OCI-LY7 (cell line): Measurements from ENCODE around the gene TLR6. TPM values are rescaled to one million over a fixed set of nuclear protein-coding genes. Genes with fewer than 3 reads are reported as not detected.

ENCODE experiments used
- BruUV-seq: library from RNA; stranded (reverse); fragments of 400-500 nt; replicated peaks from 2 replicates; lab custom pipeline; 2021; lab: Mats Ljungman, UMichigan
- CTCF ChIA-PET: fragments of 300-600 bp; sonication (Branson Sonifier 250); formaldehyde crosslinking; loops from one replicate; lab custom pipeline; 2022; ENCODE audit warnings: antibody characterized with exemption; ENCODE audit not compliant: unreplicated experiment; lab: Charles Lee
- POLR2A ChIA-PET: fragments of 300-600 bp; sonication (Branson Sonifier 250); formaldehyde crosslinking; loops from one replicate; lab custom pipeline; 2022; ENCODE audit warnings: antibody characterized with exemption; lab: Charles Lee
- DNase-seq: peaks from one replicate; pipeline ENCODE4 v3.0.0-alpha.2; 2015; ENCODE audit warnings: low spot score
- H2AFZ ChIP-seq: fragments of 200-600 bp; sonication (generic), shearing (Covaris generic); 2 replicates; pipeline ENCODE4 v1.6.1; 2014; ENCODE audit warnings: mild to moderate bottlenecking, antibody characterized with exemption, low read length, moderate library complexity
- H3K27ac ChIP-seq: fragments of 200-600 bp; sonication (generic); 2 replicates; pipeline ENCODE4 v1.5.1; 2014; ENCODE audit warnings: mixed run types, low read depth, mild to moderate bottlenecking, moderate library complexity, low read length, inconsistent platforms; ENCODE audit not compliant: poor library complexity, severe bottlenecking
- H3K36me3 ChIP-seq: fragments of 200-600 bp; sonication (generic); 2 replicates; pipeline ENCODE4 v1.6.1; 2014; ENCODE audit warnings: mild to moderate bottlenecking, antibody characterized with exemption, low read length, moderate library complexity, mixed read lengths; ENCODE audit not compliant: insufficient read depth
- H3K4me1 ChIP-seq: fragments of 200-600 bp; sonication (generic); 2 replicates; pipeline ENCODE4 v1.5.1; 2014; ENCODE audit warnings: mild to moderate bottlenecking, low read length; ENCODE audit not compliant: insufficient read depth, poor library complexity, severe bottlenecking
- H3K4me2 ChIP-seq: fragments of 200-600 bp; sonication (generic); 2 replicates; pipeline ENCODE4 v1.6.1; 2014; ENCODE audit warnings: mild to moderate bottlenecking, low read length
- H3K4me3 ChIP-seq: fragments of 200-600 bp; sonication (generic); 2 replicates; pipeline ENCODE4 v1.5.1; 2014; ENCODE audit warnings: mild to moderate bottlenecking, low read depth, low read length; ENCODE audit not compliant: poor library complexity, severe bottlenecking
- H3K79me2 ChIP-seq: fragments of 200-600 bp; sonication (generic); 2 replicates; pipeline ENCODE4 v1.6.1; 2016; ENCODE audit warnings: low read depth, mild to moderate bottlenecking, low read length, moderate library complexity, mixed read lengths; ENCODE audit not compliant: insufficient read depth
- H3K9me2 ChIP-seq: fragments of 200-600 bp; sonication (generic); 2 replicates; pipeline ENCODE4 v1.6.1; 2016; ENCODE audit warnings: mild to moderate bottlenecking, low read length, mixed read lengths; ENCODE audit not compliant: insufficient read depth
- H3K9me3 ChIP-seq: fragments of 200-600 bp; sonication (generic); 2 replicates; pipeline ENCODE4 v1.6.1; 2014; ENCODE audit warnings: mild to moderate bottlenecking, mixed run types, low read length, mixed read lengths
- H4K20me1 ChIP-seq: fragments of 200-600 bp; sonication (generic); 2 replicates; pipeline ENCODE4 v1.6.1; 2014; ENCODE audit warnings: mild to moderate bottlenecking, antibody characterized with exemption, low read length, moderate library complexity, mixed read lengths; ENCODE audit not compliant: insufficient read depth
- CTCF ChIP-seq: fragments of 200-600 bp; sonication (generic); conservative IDR thresholded peaks from 2 replicates; pipeline ENCODE4 v1.5.1; 2014; ENCODE audit warnings: mild to moderate bottlenecking, antibody characterized with exemption, low read length, moderate library complexity, mixed read lengths
- EZH2phosphoT487 ChIP-seq: fragments of 200-600 bp; sonication (generic); IDR thresholded peaks from 2 replicates; pipeline ENCODE4 v1.6.1; 2018; ENCODE audit warnings: low read depth, borderline replicate concordance, mild to moderate bottlenecking, mixed run types, antibody characterized with exemption, low read length, moderate library complexity, mixed read lengths
- intact Hi-C: fragments of 100-400 bp; cut with micrococcal nuclease; formaldehyde crosslinking; loops from one replicate; pipeline ENCODE4 v1.10.0; 2022; ENCODE audit not compliant: unreplicated experiment
- total RNA-seq, 2 experiments: library from RNA; depleted of rRNA in 1 of 2; stranded (reverse); fragments of >200 nt in 1 of 2; shearing (Covaris generic) in 1 of 2; gene quantifications; 2 replicates each; pipeline ENCODE4 v1.2.3, GENCODE V29; 2014 to 2022

TLR6 gene
- total RNA-seq, 2 experiments from 2014 or later, result 1.5 to 9.2 TPM

DNA sequence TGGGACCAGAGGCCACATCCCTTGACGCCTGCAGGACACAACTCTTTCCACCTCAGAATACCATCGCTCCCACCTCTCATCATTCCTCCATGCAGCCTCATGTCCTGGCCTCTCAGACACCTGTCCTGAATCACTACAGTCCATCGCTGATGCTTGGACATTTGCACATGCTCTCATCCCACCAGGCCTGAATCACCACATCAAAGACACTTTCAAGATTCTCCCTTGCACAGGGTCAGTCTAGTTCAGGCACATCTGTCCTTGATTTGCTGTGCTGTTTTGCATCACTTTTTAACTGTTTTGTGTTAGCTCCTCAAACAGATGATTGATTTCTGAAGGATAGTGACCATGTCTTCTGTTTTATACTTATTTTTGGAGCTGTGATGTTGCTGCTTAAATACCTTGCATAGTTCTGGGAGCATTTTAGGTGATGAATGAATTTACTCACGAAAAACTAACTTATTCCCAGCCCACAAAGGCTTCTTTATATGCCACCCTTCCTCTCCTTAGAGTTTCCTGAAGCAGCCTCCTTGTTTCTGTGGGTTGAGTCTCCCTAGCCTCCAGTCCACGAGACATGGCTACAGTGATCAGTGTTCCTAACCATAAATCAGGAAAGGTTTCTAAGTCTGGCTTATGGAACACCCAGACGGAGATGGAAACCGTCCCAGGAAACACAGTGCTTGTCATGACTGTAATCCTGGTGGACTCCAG is 13.6 kb upstream of the TLR6 start:
- H3K4me1 ChIP-seq, result peaks cover 5% of the 10 kb centered on the region
- no peaks in the 10 kb centered on the region for H3K36me3 ChIP-seq
- no peak overlapping the region for H3K4me3 ChIP-seq
- CTCF ChIA-PET, result interaction anchor here (1.4 kb wide), 1 partner anchor 10 kb away, joined by 4 read pairs; no protein-coding TSS in a partner anchor
- H3K27ac ChIP-seq, result no peak overlapping the region
- H4K20me1 ChIP-seq, result no peaks in the 10 kb centered on the region
- no peak for DNase-seq
- no peak overlapping the region for H2AFZ ChIP-seq
- H3K4me2 ChIP-seq, result no peak overlapping the region
- intact Hi-C loops, result no loop called here
- no peaks in the 10 kb centered on the region for H3K9me3 ChIP-seq
- no peaks in the 10 kb centered on the region for H3K79me2 ChIP-seq
- TF ChIP-seq CTCF, result no peak
- no peak for TF ChIP-seq EZH2phosphoT487
- no peaks in the 10 kb centered on the region for H3K9me2 ChIP-seq
- BruUV-seq, result no TSS peak
- POLR2A ChIA-PET, result interaction anchor here (0.6 kb wide), 1 partner anchor 349 kb away, joined by 3 read pairs; no protein-coding TSS in a partner anchor

- CTCF ChIA-PET, result interaction anchor here (1.4 kb wide), 1 partner anchor 9 kb away, joined by 4 read pairs; no protein-coding TSS in a partner anchor
- peaks cover 5% of the 10 kb centered on the region for H3K4me1 ChIP-seq
- H3K9me3 ChIP-seq, result no peaks in the 10 kb centered on the region
- TF ChIP-seq EZH2phosphoT487, result no peak
- TF ChIP-seq CTCF, result no peak
- no peaks in the 10 kb centered on the region for H4K20me1 ChIP-seq
- no peak for DNase-seq
- BruUV-seq, result no TSS peak
- H3K79me2 ChIP-seq, result no peaks in the 10 kb centered on the region
- H3K9me2 ChIP-seq, result no peaks in the 10 kb centered on the region
- H3K27ac ChIP-seq, result no peak overlapping the region
- H3K4me2 ChIP-seq, result no peak overlapping the region
- H3K36me3 ChIP-seq, result no peaks in the 10 kb centered on the region
- intact Hi-C loops, result no loop called here
- no peak overlapping the region for H3K4me3 ChIP-seq
- POLR2A ChIA-PET, result no interaction called here
- no peak overlapping the region for H2AFZ ChIP-seq
Measured at GRCh38 chr4:38869511-38869910, 12.9 kb upstream of the TLR6 start.
